Psoas muscle (tissue), 8 donors: ENCODE measurements around the gene RNU4-1. TPM values are rescaled to one million over a fixed set of nuclear protein-coding genes. Genes with fewer than 3 reads are reported as not detected.
A peak's percentile ranks its signal among the peaks of the same experiment; 100 is the strongest.

Source experiments
- ATAC-seq, 4 donors: fragments of 200-7000 bp; cut with Tn5 transposase; one replicate each; pipeline ENCODE4 v1.9.1; 2020; ENCODE audit warnings: moderate library complexity in 3 of 4, mild to moderate bottlenecking in 2 of 4
- DNase-seq, 2 donors: peaks; one replicate each; pipeline ENCODE4 v3.0.0-alpha.2; 2020
- H3K27ac ChIP-seq: fragments of 200-600 bp; one replicate; pipeline ENCODE4 v1.8.0; 2022
- H3K27me3 ChIP-seq, 3 donors: fragments of 200-600 bp in 1 of 3; one replicate each; pipeline versions ENCODE4 v1.6.1 to v1.8.0; 2013 to 2022; ENCODE audit warnings: low read length in 2 of 3, mild to moderate bottlenecking in 2 of 3, moderate library complexity in 1 of 3; ENCODE audit not compliant: insufficient read depth in 3 of 3
- H3K36me3 ChIP-seq, 2 donors: fragments of 200-600 bp in 1 of 2; one replicate each; pipeline versions ENCODE4 v1.6.1 to v1.8.0; 2013 to 2022; ENCODE audit warnings: low read depth in 1 of 2, mild to moderate bottlenecking in 1 of 2, moderate library complexity in 1 of 2; ENCODE audit not compliant: insufficient read depth in 1 of 2
- H3K4me1 ChIP-seq: fragments of 200-600 bp; one replicate; pipeline ENCODE4 v1.8.0; 2022
- H3K4me3 ChIP-seq: fragments of 200-600 bp; one replicate; pipeline ENCODE4 v1.8.0; 2022; ENCODE audit warnings: mild to moderate bottlenecking
- H3K9me3 ChIP-seq: fragments of 200-600 bp; one replicate; pipeline ENCODE4 v1.8.0; 2022
- CTCF ChIP-seq: fragments of 200-600 bp; IDR thresholded peaks from one replicate; pipeline ENCODE4 v1.8.0; 2022; ENCODE audit warnings: antibody characterized with exemption
- whole genome bisulfite sequencing, 3 donors: extraction: QIAGEN DNeasy Blood & Tissue Kit; methylation state at CpG; one replicate each; pipeline versions ENCODE4 v1.1.6 to v1.1.7; 2013; 5-methylcytosine and 5-hydroxymethylcytosine counted together
- intact Hi-C, 2 donors: fragments of 100-400 bp; cut with DNase I; formaldehyde crosslinking; loops; one replicate each; pipeline versions ENCODE4 v1.11.0 to v1.14.2; 2022
- polyA plus RNA-seq, 3 donors: library from polyadenylated mRNA; stranded (reverse); fragments of 200-250 nt; gene quantifications; one replicate each; pipeline ENCODE4 v1.2.3, GENCODE V29; 2013
- total RNA-seq, 4 donors: library from RNA; stranded (reverse); fragmentation: NEBNext Ultra II Directional in 2 of 4; extraction: Animal tissue kit (Norgen Biotek cat#: 25700) in 2 of 4; gene quantifications; one replicate each; pipeline versions ENCODE4 v1.2.1 to v1.2.4, GENCODE V29; 2021 to 2023
- donor health status: healthy with polysubstance abuse.
- donor health status: DM: no; HTN: no; CAD: no; lungs with moderate emphysema.
- donor health status: Bipolar disorder and iron deficiency.
- donor health status: healthy.
- donor health status: DM: yes; HTN: yes; CAD: no.
- donor health status: DM: no; HTN: no; CAD: no.
- donor health status: DM: no; HTN: no; CAD: no.
- donor health status: DM: yes; HTN: yes; CAD: no.

RNU4-1 gene
- total and polyA plus RNA-seq, 7 donors: 1,144 to 3,144 (median 2,601) TPM; not detected in 3

DNA sequence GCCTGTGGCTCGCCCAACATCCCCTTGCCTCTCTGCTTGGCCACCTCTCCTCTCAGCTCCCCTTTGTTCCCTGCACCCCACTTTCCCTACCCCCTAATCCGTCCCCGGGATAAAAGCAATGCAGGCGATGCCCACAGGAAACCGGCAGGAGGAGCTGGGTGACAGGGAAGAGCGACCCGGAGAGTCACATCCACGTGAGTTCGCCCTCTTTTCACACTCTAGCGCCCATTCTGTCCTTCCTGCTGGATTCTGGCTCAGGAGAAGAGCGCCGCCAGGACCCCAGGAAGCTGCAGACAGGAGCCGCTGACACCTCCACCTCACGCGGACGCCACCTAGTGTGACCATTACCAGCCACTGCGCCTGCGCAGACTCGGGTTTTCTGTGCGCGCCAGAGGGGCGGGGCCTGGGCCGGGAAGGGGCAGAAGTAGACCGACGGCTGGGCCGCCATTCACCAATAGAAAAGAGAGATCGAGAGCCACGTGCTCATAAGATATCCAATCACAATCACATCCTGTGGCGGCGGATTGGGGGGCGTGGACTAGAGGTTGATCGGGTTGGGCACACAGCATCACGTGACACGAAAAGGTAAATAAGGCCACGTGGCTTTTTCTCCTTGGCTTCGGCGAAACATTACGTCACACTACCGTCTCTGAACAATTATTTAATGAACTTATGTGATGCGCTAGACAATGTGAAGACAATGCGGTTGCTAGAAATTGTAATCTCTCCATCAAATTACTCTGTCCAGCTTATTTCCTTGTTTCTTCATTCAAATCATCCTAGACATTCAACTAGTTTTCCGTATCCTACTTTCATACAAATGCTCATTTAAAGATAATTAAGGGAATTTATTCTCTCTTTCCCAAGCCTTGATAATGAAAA, 24.4 kb upstream of the RNU4-1 start:
- Histone ChIP-seq H3K27me3 (no peaks in the 10 kb centered on the region), H3K36me3 (peaks cover 0 to 13% of the 10 kb centered on the region in 2 donors), H3K9me3 (no peaks in the 10 kb centered on the region), H3K4me1 (peaks cover 7% of the 10 kb centered on the region), H3K4me3 (peak overlapping the region; percentile 70), H3K27ac (peak overlapping the region; percentile 86)
- DNase-seq (peak; percentile 99 to 100), ATAC-seq (peak; percentile 99 to 100 (median 100))
- TF ChIP-seq CTCF: peak; percentile 53
- WGBS, 3 donors: 1 to 2% (median 1%) methylated on average over 42 of the region's 42 CpGs
- intact Hi-C loops: no loop called here

- Histone ChIP-seq H3K4me1 (peaks cover 7% of the 10 kb centered on the region), H3K4me3 (peak overlapping the region; percentile 70), H3K27ac (peak overlapping the region; percentile 86), H3K27me3 (no peaks in the 10 kb centered on the region), H3K9me3 (no peaks in the 10 kb centered on the region), H3K36me3 (peaks cover 0 to 13% of the 10 kb centered on the region in 2 donors)
- TF ChIP-seq CTCF: no peak
- peak; percentile 0 to 35 (median 4) for ATAC-seq
- intact Hi-C loops: no loop called here
- WGBS, 3 donors: 36 to 44% (median 42%) methylated on average over 9 of the region's 9 CpGs
- DNase-seq: no peak
Measured at GRCh38 chr12:120316798-120317223, 23.8 kb upstream of the RNU4-1 start.

DNA sequence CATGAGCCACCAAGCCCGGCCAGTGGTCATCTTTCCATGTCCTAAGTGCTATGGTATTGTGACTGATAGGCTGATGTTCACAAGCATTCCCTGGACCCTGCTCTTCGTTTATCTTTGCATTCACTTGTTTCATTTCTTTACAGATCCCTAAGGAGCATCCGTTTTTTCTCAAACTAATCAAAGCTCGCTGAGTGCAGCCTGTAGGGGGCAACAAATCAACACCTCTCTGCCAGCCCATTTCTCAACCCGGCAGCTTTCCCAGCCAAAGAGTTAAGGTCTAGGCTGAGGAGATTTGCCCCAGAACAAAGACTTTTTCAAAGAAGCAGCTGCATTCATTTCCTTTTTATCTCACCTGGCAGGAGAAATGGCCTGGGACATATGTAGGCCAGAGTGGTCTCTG, 21.2 kb upstream of the RNU4-1 start:
- ATAC-seq: no peak
- no peak for TF ChIP-seq CTCF
- WGBS, 3 donors: 54 to 59% (median 57%) methylated on average over 5 of the region's 5 CpGs

DNA sequence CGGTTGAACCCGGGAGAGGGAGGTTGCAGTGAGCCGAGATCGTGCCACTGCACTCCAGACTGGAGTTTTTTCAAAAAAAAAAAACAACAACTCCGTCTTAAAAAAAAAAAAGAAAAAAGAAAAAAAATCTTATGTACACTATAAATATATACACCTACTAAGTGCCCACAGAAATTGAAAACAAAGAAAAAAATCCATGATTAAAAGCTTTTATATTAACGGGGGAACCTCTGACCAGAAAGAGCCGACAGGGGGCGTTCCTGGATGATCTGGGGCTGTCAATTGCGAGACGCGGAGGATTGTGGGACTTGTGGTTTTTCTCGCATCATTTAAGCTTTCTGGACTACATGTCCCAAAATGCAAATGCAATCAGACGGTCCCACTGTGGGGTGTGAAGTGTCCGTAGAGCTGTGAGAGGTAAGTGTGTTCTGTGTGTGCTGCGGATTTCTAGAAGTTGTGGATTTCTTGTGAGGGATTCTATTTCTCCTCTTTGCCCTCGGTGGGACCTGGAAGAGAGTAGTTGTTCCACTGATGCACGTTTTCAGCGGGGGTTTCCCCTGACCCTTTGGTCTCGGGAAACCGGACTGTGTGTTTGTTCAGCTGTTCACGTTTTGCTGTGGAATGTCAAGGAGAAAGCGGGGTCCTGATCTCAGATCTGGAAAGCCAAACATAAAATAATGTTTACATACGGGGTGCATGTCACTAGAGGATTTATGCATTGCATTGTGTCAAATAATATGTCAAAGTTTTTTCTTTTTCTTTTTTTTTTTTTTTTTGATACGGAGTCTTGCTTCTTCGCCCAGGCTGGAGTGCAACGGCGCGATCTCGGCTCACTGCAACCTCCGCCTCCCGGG, 9.2 kb upstream of the RNU4-1 start, which contains the start of gene SIRT4:
SIRT4 (plus strand) TSS at position 360 of the 854 bp plus-strand sequence. CDS start 1,241 bp downstream, outside the sequence.
- Histone ChIP-seq H3K27me3 (no peaks in the 10 kb centered on the region), H3K36me3 (peaks cover 0 to 11% of the 10 kb centered on the region in 2 donors), H3K9me3 (no peaks in the 10 kb centered on the region), H3K4me3 (peak within 1 kb of the TSS; percentile 86), H3K27ac (peak within 1 kb of the TSS; percentile 89), H3K4me1 (peaks cover 5% of the 10 kb centered on the region)
- peak; percentile 74 for TF ChIP-seq CTCF
- intact Hi-C loops: no loop called here
- WGBS, 3 donors: 7 to 8% (median 8%) methylated on average over 30 to 31 of the region's 31 CpGs
- peak; percentile 94 to 98 (median 96) for ATAC-seq
- DNase-seq: peak; percentile 87 to 91

More for the DNA sequence above, 21.2 kb upstream of the RNU4-1 start:
- no peaks in the 10 kb centered on the region for H3K27me3 ChIP-seq
- no peak overlapping the region for H3K4me3 ChIP-seq
- H3K4me1 ChIP-seq: peaks cover 7% of the 10 kb centered on the region
- DNase-seq: no peak
- H3K27ac ChIP-seq: no peak overlapping the region
- H3K9me3 ChIP-seq: no peaks in the 10 kb centered on the region
- H3K36me3 ChIP-seq: peaks cover 0 to 13% of the 10 kb centered on the region in 2 donors
- intact Hi-C loops: no loop called here
